Activated naive CD4-positive, alpha-beta T cell treated with anti-CD3 and anti-CD28 coated beads, Interleukin-2, amount 50 U/mL, for 24 hours (primary cell): ENCODE measurements around the gene PEF1.

Experiments used
- H3K27ac Mint-ChIP-seq: one replicate; pipeline ENCODE4 v1.8.0; 2021; ENCODE audit warnings: mild to moderate bottlenecking, mixed read lengths
- H3K27me3 Mint-ChIP-seq: one replicate; pipeline ENCODE4 v1.8.0; 2021; ENCODE audit warnings: mixed read lengths
- H3K36me3 Mint-ChIP-seq: one replicate; pipeline ENCODE4 v1.8.0; 2021; ENCODE audit warnings: mixed read lengths
- H3K4me1 Mint-ChIP-seq: one replicate; pipeline ENCODE4 v1.8.0; 2021; ENCODE audit warnings: mixed read lengths
- H3K4me3 Mint-ChIP-seq: one replicate; pipeline ENCODE4 v1.8.0; 2021; ENCODE audit warnings: mild to moderate bottlenecking, mixed read lengths
- H3K9me3 Mint-ChIP-seq: one replicate; pipeline ENCODE4 v1.8.0; 2021; ENCODE audit warnings: mixed read lengths

The PEF1 gene

DNA sequence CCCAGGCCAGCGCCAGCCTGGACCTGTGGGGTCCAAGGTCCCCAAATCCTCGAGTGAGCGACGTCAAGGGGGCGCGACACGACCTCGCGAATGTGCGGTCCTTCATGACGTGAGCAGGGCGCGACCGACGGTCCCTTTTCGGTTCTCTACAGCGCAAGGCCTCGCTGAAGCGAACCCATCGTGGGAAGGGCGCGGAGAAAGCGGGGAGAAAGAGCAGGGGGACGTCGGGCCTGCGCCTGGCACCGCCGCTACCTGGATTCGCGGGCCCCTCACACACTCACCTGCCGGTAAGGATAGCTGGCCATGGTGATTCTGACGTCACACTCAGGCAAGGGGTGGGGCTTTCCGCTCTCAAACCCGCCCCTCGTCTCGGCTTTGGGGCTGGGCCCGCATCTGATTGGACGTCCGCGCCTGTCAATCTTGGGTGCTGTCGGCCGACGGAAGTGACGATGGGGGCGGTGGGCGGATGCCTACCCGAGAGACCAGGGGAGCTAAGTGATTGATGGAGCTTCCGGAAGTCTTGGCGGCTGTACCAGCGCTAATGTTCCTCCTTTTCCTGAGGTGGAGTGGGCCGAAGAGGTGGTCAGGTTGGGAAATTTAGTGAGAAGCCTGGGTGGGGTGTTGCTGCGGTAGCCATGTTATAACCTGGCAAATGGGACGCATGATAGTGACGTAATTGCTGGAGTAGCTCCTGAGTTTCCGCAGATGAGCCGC is at the start of gene PEF1:
Gene PEF1, minus strand, starts transcription at position 317 of the 714 bp plus-strand sequence. Its CDS starts 12 bp downstream, at position 305.
- Mint-ChIP-seq H3K4me3 (peak within 1 kb of the TSS; percentile 100), H3K4me1 (peaks cover 39% of the 10 kb centered on the region), H3K27ac (peak within 1 kb of the TSS; percentile 100), H3K36me3 (peaks cover 3% of the 10 kb centered on the region), H3K27me3 (no peaks in the 10 kb centered on the region), H3K9me3 (no peaks in the 10 kb centered on the region)

- Mint-ChIP-seq H3K36me3 (no peaks in the 10 kb centered on the region), H3K27me3 (no peaks in the 10 kb centered on the region), H3K27ac (no peak overlapping the region), H3K4me3 (no peak overlapping the region), H3K4me1 (no peaks in the 10 kb centered on the region), H3K9me3 (no peaks in the 10 kb centered on the region)
Measured at GRCh38 chr1:31693231-31693630, 48.6 kb upstream of the PEF1 start.

DNA sequence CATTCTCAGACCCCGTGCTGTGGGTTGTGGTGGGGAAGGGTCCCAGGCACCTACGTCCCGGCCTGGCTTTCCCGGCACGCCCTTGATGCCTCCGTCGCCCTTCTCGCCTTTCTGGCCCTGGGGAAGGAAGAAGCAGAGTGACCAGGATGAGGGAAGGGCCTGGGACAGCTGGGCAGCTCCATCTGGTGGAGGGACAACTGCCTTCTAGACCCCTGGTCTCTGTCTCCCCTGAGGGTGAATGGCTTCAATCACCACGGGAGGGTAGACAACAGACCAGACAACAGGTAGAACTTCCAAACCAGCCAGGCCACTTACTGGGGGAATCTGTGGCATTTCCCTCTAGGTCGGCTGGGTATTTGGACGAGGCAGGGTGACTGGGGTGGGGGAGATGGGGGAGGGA is 47.3 kb upstream of the PEF1 start:
- Mint-ChIP-seq H3K4me3 (no peak overlapping the region), H3K9me3 (no peaks in the 10 kb centered on the region), H3K4me1 (no peaks in the 10 kb centered on the region), H3K36me3 (no peaks in the 10 kb centered on the region), H3K27me3 (no peaks in the 10 kb centered on the region), H3K27ac (no peak overlapping the region)

GRCh38 chr1:31691446-31691845 is 46.8 kb upstream of the PEF1 start:
- Mint-ChIP-seq H3K27me3 (no peaks in the 10 kb centered on the region), H3K4me3 (no peak overlapping the region), H3K36me3 (no peaks in the 10 kb centered on the region), H3K9me3 (no peaks in the 10 kb centered on the region), H3K4me1 (no peaks in the 10 kb centered on the region), H3K27ac (no peak overlapping the region)

- Mint-ChIP-seq H3K36me3 (no peaks in the 10 kb centered on the region), H3K27me3 (no peaks in the 10 kb centered on the region), H3K4me1 (no peaks in the 10 kb centered on the region), H3K4me3 (no peak overlapping the region), H3K9me3 (no peaks in the 10 kb centered on the region), H3K27ac (no peak overlapping the region)
Measured at GRCh38 chr1:31690921-31691320, 46.2 kb upstream of the PEF1 start.

DNA sequence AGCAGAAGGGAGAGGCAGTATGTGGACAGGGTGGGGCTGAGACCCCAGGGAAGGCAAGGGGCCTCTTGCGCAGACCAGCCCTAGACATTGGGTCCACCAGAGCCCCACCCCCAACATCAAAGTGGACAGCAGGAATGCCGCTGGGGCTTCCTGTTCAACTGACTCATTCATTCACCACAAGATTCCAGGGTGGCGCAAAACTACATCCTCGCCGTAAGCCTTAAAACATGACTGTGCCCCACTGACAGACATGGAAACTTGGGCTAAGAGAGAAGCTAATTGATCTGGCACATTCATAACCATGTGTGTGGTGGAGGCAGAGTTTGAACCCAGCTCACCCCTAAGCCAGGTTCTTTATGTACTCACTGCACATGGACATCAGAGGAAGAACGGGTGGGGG is 45.2 kb upstream of the PEF1 start:
- Mint-ChIP-seq H3K27ac (no peak overlapping the region), H3K9me3 (no peaks in the 10 kb centered on the region)

DNA sequence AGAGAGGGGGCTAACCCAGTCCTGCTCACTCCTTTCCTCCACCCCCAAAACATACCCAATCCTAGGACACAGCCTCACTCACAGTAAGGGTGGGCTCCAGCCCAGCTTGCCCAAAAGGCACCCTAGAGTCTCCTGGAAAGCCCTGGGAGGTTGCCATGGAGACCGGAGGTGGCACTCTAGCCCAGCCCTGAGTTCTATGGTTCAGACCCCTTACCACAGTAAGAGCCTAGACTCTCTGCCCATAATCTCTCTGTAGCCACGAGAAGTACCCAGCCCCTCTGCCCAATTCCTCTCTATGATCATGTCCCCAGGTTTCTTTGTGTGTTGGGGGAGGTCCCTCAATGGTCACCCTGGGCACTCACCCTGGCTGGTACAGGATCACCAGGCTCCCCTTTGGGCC is 44.7 kb upstream of the PEF1 start:
- no peaks in the 10 kb centered on the region for H3K27me3 Mint-ChIP-seq
- H3K27ac Mint-ChIP-seq = no peak overlapping the region
- H3K4me1 Mint-ChIP-seq = no peaks in the 10 kb centered on the region
- no peaks in the 10 kb centered on the region for H3K36me3 Mint-ChIP-seq
- H3K4me3 Mint-ChIP-seq = no peak overlapping the region
- no peaks in the 10 kb centered on the region for H3K9me3 Mint-ChIP-seq

More for the DNA sequence above, 45.2 kb upstream of the PEF1 start:
- H3K4me3 Mint-ChIP-seq = no peak overlapping the region
- no peaks in the 10 kb centered on the region for H3K27me3 Mint-ChIP-seq
- H3K4me1 Mint-ChIP-seq = no peaks in the 10 kb centered on the region
- H3K36me3 Mint-ChIP-seq = no peaks in the 10 kb centered on the region

- H3K27me3 Mint-ChIP-seq = no peaks in the 10 kb centered on the region
- H3K27ac Mint-ChIP-seq = no peak overlapping the region
Measured at GRCh38 chr1:31688233-31688918, 43.7 kb upstream of the PEF1 start.

GRCh38 chr1:31687601-31688000 is 42.9 kb upstream of the PEF1 start:
- no peak overlapping the region for H3K4me3 Mint-ChIP-seq

More at GRCh38 chr1:31688233-31688918, 43.7 kb upstream of the PEF1 start:
- no peaks in the 10 kb centered on the region for H3K9me3 Mint-ChIP-seq
- no peak overlapping the region for H3K4me3 Mint-ChIP-seq
- H3K4me1 Mint-ChIP-seq = no peaks in the 10 kb centered on the region
- H3K36me3 Mint-ChIP-seq = no peaks in the 10 kb centered on the region

GRCh38 chr1:31685795-31686194 is 41.1 kb upstream of the PEF1 start:
- Mint-ChIP-seq H3K27me3 (no peaks in the 10 kb centered on the region), H3K9me3 (no peaks in the 10 kb centered on the region), H3K4me1 (no peaks in the 10 kb centered on the region), H3K27ac (no peak overlapping the region), H3K4me3 (no peak overlapping the region), H3K36me3 (no peaks in the 10 kb centered on the region)

More at GRCh38 chr1:31687601-31688000, 42.9 kb upstream of the PEF1 start:
- H3K27me3 Mint-ChIP-seq = no peaks in the 10 kb centered on the region
- no peak overlapping the region for H3K27ac Mint-ChIP-seq
- no peaks in the 10 kb centered on the region for H3K36me3 Mint-ChIP-seq
- H3K9me3 Mint-ChIP-seq = no peaks in the 10 kb centered on the region
- no peaks in the 10 kb centered on the region for H3K4me1 Mint-ChIP-seq

DNA sequence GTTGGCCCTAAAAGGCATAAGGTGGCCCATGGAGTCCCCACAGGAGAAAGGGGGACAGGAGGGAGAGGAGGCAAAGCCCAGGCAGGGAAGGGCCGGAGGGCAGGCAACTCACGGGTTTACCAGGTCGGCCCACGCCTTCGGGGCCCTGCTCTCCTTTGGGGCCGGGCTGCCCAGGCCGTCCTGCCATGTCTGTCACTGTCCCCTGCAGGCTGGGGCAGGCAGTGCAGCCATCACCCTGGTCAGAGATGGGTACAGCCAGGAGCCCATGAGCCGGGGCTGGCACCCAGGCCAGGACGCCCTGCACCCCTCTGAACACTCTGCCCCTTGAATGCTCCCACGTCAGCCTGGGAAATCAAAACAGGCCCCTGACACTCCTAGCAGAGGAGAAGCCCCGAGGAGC is 39.3 kb upstream of the PEF1 start:
- no peaks in the 10 kb centered on the region for H3K36me3 Mint-ChIP-seq
- no peak overlapping the region for H3K27ac Mint-ChIP-seq
- no peaks in the 10 kb centered on the region for H3K4me1 Mint-ChIP-seq
- H3K27me3 Mint-ChIP-seq = no peaks in the 10 kb centered on the region
- H3K9me3 Mint-ChIP-seq = no peaks in the 10 kb centered on the region
- H3K4me3 Mint-ChIP-seq = no peak overlapping the region

DNA sequence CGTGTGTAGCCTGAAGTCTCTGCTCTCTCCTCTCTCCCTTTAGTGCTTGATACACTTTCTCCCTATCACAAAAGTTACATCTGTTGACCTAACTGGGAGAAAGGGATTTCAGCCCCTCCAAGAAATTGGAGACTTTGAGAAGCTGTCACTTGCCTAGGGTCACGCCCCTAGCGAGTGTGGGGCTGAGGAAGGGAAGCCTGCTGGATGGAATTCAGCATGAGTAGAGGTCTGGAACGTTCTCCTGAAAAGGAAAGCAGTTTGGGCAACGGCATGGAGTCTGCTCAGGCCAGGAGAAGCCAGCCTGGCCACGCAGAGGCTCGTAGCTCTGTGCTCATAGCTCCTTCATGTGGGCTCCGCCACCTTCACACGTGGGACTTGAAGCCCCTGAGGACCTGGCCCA is 36.7 kb upstream of the PEF1 start:
- no peaks in the 10 kb centered on the region for H3K36me3 Mint-ChIP-seq
- no peak overlapping the region for H3K4me3 Mint-ChIP-seq
- no peaks in the 10 kb centered on the region for H3K27me3 Mint-ChIP-seq
- no peak overlapping the region for H3K27ac Mint-ChIP-seq
- no peaks in the 10 kb centered on the region for H3K4me1 Mint-ChIP-seq
- H3K9me3 Mint-ChIP-seq = no peaks in the 10 kb centered on the region

DNA sequence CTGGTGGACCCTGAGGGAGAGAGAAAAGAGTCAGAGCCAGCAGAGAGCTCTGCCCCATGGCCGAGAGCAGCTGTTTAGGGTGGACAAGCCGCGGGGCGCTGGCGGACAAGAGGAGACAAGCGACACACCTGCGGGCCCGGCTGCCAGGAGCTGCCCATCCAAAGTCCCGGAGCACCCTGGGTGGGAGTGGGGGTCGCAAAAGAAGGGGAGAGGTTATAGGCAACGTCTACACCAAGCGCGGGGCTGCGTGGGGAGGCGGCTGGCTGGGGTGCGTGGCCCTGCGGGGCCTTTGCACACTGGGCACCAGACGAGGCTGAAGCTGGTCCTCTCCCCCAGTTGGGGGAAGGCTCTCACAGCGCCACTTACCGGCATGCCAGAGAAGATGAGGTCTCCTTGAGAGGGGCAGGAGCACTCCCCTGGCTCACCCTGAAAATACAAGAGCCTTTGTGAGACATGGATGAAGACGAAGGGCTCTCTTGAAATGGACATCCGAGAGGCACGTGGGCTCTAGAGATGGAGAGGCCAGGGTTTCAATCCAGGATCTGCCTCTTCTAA is 35.1 kb upstream of the PEF1 start:
- Mint-ChIP-seq H3K4me1 (no peaks in the 10 kb centered on the region), H3K4me3 (no peak overlapping the region), H3K9me3 (no peaks in the 10 kb centered on the region), H3K27me3 (no peaks in the 10 kb centered on the region), H3K36me3 (no peaks in the 10 kb centered on the region), H3K27ac (no peak overlapping the region)

DNA sequence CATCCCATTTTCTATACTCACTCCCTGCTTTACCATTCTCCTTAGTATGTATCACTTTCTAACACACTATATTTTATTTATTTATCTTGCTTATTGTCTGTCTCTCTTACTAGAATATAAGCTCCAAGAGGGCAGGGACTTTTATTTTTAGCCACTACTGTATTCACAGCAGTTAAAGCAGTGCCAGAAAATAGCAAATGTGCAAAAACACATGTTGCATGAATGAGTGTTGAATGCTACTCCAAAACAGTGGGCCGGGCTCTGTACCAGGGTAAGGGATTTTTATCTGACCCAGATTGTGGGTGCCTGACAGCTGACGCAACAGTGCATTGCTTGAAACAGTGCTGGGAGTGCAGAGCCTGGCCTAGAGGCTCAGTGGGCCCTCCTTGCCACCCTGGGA is 34.4 kb upstream of the PEF1 start:
- Mint-ChIP-seq H3K36me3 (no peaks in the 10 kb centered on the region), H3K4me1 (no peaks in the 10 kb centered on the region), H3K27me3 (no peaks in the 10 kb centered on the region), H3K27ac (no peak overlapping the region), H3K9me3 (no peaks in the 10 kb centered on the region), H3K4me3 (no peak overlapping the region)

DNA sequence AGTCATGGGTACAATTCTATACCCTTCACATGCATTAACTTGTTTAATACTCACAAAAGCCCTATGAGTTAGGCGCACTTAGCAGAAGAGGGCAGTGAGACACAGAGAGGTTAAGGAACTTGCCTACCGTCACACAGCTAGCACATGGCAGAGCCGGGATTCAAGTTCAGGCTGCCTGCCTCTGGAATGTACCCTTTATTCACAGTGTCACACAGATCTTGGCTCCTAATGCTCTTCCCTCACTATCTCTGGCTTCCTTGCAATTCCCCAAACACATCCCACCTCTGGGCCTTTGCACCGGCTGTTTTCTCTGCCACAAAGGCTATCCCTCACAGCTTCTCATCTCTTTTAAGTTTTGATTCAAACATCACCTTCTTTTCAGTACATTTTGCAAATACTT is 34.0 kb upstream of the PEF1 start:
- Mint-ChIP-seq H3K36me3 (no peaks in the 10 kb centered on the region), H3K4me3 (no peak overlapping the region), H3K27ac (no peak overlapping the region), H3K4me1 (no peaks in the 10 kb centered on the region), H3K9me3 (no peaks in the 10 kb centered on the region), H3K27me3 (no peaks in the 10 kb centered on the region)

DNA sequence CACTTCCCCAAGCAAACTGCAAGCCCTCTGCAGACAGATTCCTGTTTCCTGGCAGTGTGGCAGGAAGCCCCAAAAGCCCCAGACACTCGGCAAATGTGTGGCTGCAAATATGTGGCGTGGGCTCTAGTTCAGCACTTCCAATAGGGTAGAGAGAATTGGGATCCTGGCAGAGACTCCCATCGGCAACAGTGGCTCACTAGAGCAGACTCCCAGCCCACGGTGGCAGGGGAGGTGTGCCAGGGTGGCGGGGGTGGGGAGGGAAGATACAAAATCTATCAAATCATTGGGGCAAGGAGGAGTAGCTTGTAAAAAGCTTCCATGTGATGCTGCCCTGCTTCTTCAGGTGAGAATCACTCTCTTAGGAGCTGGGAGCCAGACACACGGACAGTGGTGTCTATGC is 33.3 kb upstream of the PEF1 start:
- no peaks in the 10 kb centered on the region for H3K27me3 Mint-ChIP-seq

More for the DNA sequence above, 33.3 kb upstream of the PEF1 start:
- Mint-ChIP-seq H3K4me1 (no peaks in the 10 kb centered on the region), H3K27ac (no peak overlapping the region), H3K9me3 (no peaks in the 10 kb centered on the region), H3K36me3 (no peaks in the 10 kb centered on the region), H3K4me3 (no peak overlapping the region)
